Caco-2 (cell line): Measurements from ENCODE around the gene CRYBB1. TPM values are rescaled to one million over a fixed set of nuclear protein-coding genes. Genes with fewer than 3 reads are reported as not detected.
"Not testable (repeated sequence)": the region's sequence is repeated elsewhere in the genome, so short reads cannot be mapped to it uniquely, and the experiment has no call there.

Experiments
- BruUV-seq: library from RNA; stranded (reverse); fragments of 400-500 nt; replicated peaks from 2 replicates; lab custom pipeline; 2021; lab: Mats Ljungman, UMichigan
- CTCF ChIA-PET: fragments of 300-600 bp; sonication (Branson Sonifier 250); formaldehyde crosslinking; loops from one replicate; lab custom pipeline; 2022; ENCODE audit warnings: antibody characterized with exemption; lab: Charles Lee
- POLR2A ChIA-PET: fragments of 300-600 bp; sonication (Branson Sonifier 250); formaldehyde crosslinking; loops from one replicate; lab custom pipeline; 2022; ENCODE audit warnings: antibody characterized with exemption; lab: Charles Lee
- DNase-seq, 2 experiments: peaks; one replicate each; pipeline versions ENCODE4 v3.0.0 to v3.0.0-alpha.2; 2020 to 2022
- H3K27me3 ChIP-seq: replicated peaks from 2 replicates; pipeline ENCODE4 v1.6.0; 2011; ENCODE audit warnings: low read length; ENCODE audit not compliant: control insufficient read depth, insufficient read depth
- H3K36me3 ChIP-seq: 2 replicates; pipeline ENCODE4 v1.5.1; 2011; ENCODE audit warnings: low read length; ENCODE audit not compliant: control insufficient read depth, insufficient read depth
- H3K4me1 ChIP-seq: fragments of 250-450 bp; sonication (Bioruptor Pico); 2 replicates; pipeline ENCODE4 v1.5.1; 2020; ENCODE audit warnings: mild to moderate bottlenecking
- H3K4me3 ChIP-seq: 2 replicates; pipeline ENCODE4 v1.5.1; 2011; ENCODE audit warnings: low read depth, mild to moderate bottlenecking, control low read depth, low read length
- H3K9me3 ChIP-seq: fragments of 250-450 bp; sonication (Bioruptor Pico); 2 replicates; pipeline ENCODE4 v1.5.1; 2020; ENCODE audit warnings: mild to moderate bottlenecking, moderate library complexity
- H3K27ac Mint-ChIP-seq: one replicate; pipeline ENCODE4 v1.8.0; 2022; ENCODE audit warnings: mixed read lengths; ENCODE audit not compliant: unreplicated experiment
- H3K27me3 Mint-ChIP-seq: one replicate; pipeline ENCODE4 v1.8.0; 2022; ENCODE audit warnings: mixed read lengths; ENCODE audit not compliant: insufficient read depth, unreplicated experiment
- H3K36me3 Mint-ChIP-seq: one replicate; pipeline ENCODE4 v1.8.0; 2022; ENCODE audit warnings: mild to moderate bottlenecking, mixed read lengths; ENCODE audit not compliant: insufficient read depth, unreplicated experiment
- H3K4me1 Mint-ChIP-seq: one replicate; pipeline ENCODE4 v1.8.0; 2022; ENCODE audit warnings: low read depth, mixed read lengths; ENCODE audit not compliant: unreplicated experiment
- H3K4me3 Mint-ChIP-seq: one replicate; pipeline ENCODE4 v1.8.0; 2022; ENCODE audit warnings: mild to moderate bottlenecking, moderate library complexity, mixed read lengths; ENCODE audit not compliant: unreplicated experiment
- H3K9me3 Mint-ChIP-seq: one replicate; pipeline ENCODE4 v1.8.0; 2022; ENCODE audit warnings: mixed read lengths; ENCODE audit not compliant: unreplicated experiment
- CTCF ChIP-seq, 2 experiments: fragments of 200-600 bp in 1 of 2; IDR thresholded peaks; 1 replicate in 1 of 2; 2 replicates in 1 of 2; pipeline versions ENCODE4 v1.5.1 to v1.8.0; 2011 to 2022; ENCODE audit warnings: antibody characterized with exemption in 1 of 2, control low read depth in 1 of 2, inconsistent platforms in 1 of 2, low read depth in 1 of 2, low read length in 1 of 2, mild to moderate bottlenecking in 1 of 2, moderate library complexity in 1 of 2; ENCODE audit not compliant: insufficient read depth in 1 of 2, severe bottlenecking in 1 of 2, unreplicated experiment in 1 of 2
- intact Hi-C: fragments of 100-400 bp; cut with micrococcal nuclease; formaldehyde crosslinking; loops from one replicate; pipeline ENCODE4 v1.10.0; 2022; ENCODE audit not compliant: unreplicated experiment
- total RNA-seq: library from RNA; stranded (reverse); gene quantifications from 2 replicates; pipeline ENCODE4 v1.2.3, GENCODE V29; 2022

Gene CRYBB1
- total RNA-seq, 1 experiment from 2014 or later: not detected

- Mint-ChIP-seq H3K9me3 (no peaks in the 10 kb centered on the region), H3K27ac (no peak overlapping the region), H3K4me3 (no peak overlapping the region), H3K4me1 (no peaks in the 10 kb centered on the region), H3K36me3 (peaks cover 4% of the 10 kb centered on the region), H3K27me3 (peaks cover 4% of the 10 kb centered on the region)
- BruUV-seq: no TSS peak
- Histone ChIP-seq H3K4me1 (no peaks in the 10 kb centered on the region), H3K27me3 (no peaks in the 10 kb centered on the region), H3K9me3 (no peaks in the 10 kb centered on the region), H3K4me3 (no peak overlapping the region), H3K36me3 (no peaks in the 10 kb centered on the region)
- intact Hi-C loops: no loop called here
- CTCF ChIA-PET: interaction anchor here (0.7 kb wide), 1 partner anchor 105 kb away, joined by 3 read pairs; no protein-coding TSS in a partner anchor
- POLR2A ChIA-PET: no interaction called here
- TF ChIP-seq CTCF (IDR thresholded peaks at IDR 0.05; ENCODE audit: insufficient read depth in 1 of 2, low read depth in 1 of 2, low read length in 1 of 2, severe bottlenecking in 1 of 2, unreplicated experiment in 1 of 2): no peak
- DNase-seq: no peak
Observed at GRCh38 chr22:26615830-26616435, 1.9 kb downstream of the CRYBB1 start.

GRCh38 chr22:26615149-26615548 is 2.7 kb downstream of the CRYBB1 start:
- H3K27me3 ChIP-seq: no peaks in the 10 kb centered on the region
- Mint-ChIP-seq H3K4me1 (no peaks in the 10 kb centered on the region), H3K36me3 (peaks cover 4% of the 10 kb centered on the region), H3K9me3 (no peaks in the 10 kb centered on the region), H3K27me3 (peaks cover 4% of the 10 kb centered on the region), H3K4me3 (no peak overlapping the region), H3K27ac (no peak overlapping the region)
- no peak for DNase-seq
- ChIA-PET POLR2A (no interaction called here), CTCF (interaction anchor here (0.7 kb wide), 1 partner anchor 105 kb away, joined by 3 read pairs; no protein-coding TSS in a partner anchor)
- no peak for TF ChIP-seq CTCF (IDR thresholded peaks at IDR 0.05; ENCODE audit: insufficient read depth in 1 of 2, low read depth in 1 of 2, low read length in 1 of 2, severe bottlenecking in 1 of 2, unreplicated experiment in 1 of 2)
- no peak overlapping the region for H3K4me3 ChIP-seq
- intact Hi-C loops: no loop called here
- no TSS peak for BruUV-seq
- no peaks in the 10 kb centered on the region for H3K9me3 ChIP-seq
- no peaks in the 10 kb centered on the region for H3K4me1 ChIP-seq
- H3K36me3 ChIP-seq: no peaks in the 10 kb centered on the region

GRCh38 chr22:26614322-26614721 is 3.5 kb downstream of the CRYBB1 start:
- H3K27me3 Mint-ChIP-seq: peaks cover 6% of the 10 kb centered on the region
- TF ChIP-seq CTCF (IDR thresholded peaks at IDR 0.05; ENCODE audit: insufficient read depth in 1 of 2, low read depth in 1 of 2, low read length in 1 of 2, severe bottlenecking in 1 of 2, unreplicated experiment in 1 of 2): no peak
- no peaks in the 10 kb centered on the region for H3K9me3 Mint-ChIP-seq
- ChIA-PET POLR2A (no interaction called here), CTCF (no interaction called here)
- Histone ChIP-seq H3K36me3 (no peaks in the 10 kb centered on the region), H3K4me3 (no peak overlapping the region), H3K9me3 (no peaks in the 10 kb centered on the region), H3K4me1 (no peaks in the 10 kb centered on the region), H3K27me3 (no peaks in the 10 kb centered on the region)
- DNase-seq: no peak
- H3K4me3 Mint-ChIP-seq: no peak overlapping the region
- intact Hi-C loops: no loop called here
- H3K27ac Mint-ChIP-seq: no peak overlapping the region
- no TSS peak for BruUV-seq
- peaks cover 4% of the 10 kb centered on the region for H3K36me3 Mint-ChIP-seq
- no peaks in the 10 kb centered on the region for H3K4me1 Mint-ChIP-seq

- H3K9me3 Mint-ChIP-seq, H3K4me3 ChIP-seq, H3K4me1 ChIP-seq, H3K4me3 Mint-ChIP-seq, intact Hi-C loops, H3K36me3 ChIP-seq, BruUV-seq, POLR2A ChIA-PET, DNase-seq, H3K27me3 ChIP-seq, H3K4me1 Mint-ChIP-seq, H3K27me3 Mint-ChIP-seq, H3K27ac Mint-ChIP-seq, H3K36me3 Mint-ChIP-seq, CTCF ChIA-PET, H3K9me3 ChIP-seq: not testable (repeated sequence)
Observed at GRCh38 chr22:26613753-26614152, 4.1 kb downstream of the CRYBB1 start.
